ENCODE data around the gene SNPH.
A peak's percentile ranks its signal among the peaks of the same experiment; 100 is the strongest.
"Not testable (repeated sequence)": the region's sequence is repeated elsewhere in the genome, so short reads cannot be mapped to it uniquely, and the experiment has no call there.

The SNPH gene, protein sequence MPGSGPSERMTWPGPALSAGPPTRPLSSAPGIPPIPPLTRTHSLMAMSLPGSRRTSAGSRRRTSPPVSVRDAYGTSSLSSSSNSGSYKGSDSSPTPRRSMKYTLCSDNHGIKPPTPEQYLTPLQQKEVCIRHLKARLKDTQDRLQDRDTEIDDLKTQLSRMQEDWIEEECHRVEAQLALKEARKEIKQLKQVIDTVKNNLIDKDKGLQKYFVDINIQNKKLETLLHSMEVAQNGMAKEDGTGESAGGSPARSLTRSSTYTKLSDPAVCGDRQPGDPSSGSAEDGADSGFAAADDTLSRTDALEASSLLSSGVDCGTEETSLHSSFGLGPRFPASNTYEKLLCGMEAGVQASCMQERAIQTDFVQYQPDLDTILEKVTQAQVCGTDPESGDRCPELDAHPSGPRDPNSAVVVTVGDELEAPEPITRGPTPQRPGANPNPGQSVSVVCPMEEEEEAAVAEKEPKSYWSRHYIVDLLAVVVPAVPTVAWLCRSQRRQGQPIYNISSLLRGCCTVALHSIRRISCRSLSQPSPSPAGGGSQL

DNA sequence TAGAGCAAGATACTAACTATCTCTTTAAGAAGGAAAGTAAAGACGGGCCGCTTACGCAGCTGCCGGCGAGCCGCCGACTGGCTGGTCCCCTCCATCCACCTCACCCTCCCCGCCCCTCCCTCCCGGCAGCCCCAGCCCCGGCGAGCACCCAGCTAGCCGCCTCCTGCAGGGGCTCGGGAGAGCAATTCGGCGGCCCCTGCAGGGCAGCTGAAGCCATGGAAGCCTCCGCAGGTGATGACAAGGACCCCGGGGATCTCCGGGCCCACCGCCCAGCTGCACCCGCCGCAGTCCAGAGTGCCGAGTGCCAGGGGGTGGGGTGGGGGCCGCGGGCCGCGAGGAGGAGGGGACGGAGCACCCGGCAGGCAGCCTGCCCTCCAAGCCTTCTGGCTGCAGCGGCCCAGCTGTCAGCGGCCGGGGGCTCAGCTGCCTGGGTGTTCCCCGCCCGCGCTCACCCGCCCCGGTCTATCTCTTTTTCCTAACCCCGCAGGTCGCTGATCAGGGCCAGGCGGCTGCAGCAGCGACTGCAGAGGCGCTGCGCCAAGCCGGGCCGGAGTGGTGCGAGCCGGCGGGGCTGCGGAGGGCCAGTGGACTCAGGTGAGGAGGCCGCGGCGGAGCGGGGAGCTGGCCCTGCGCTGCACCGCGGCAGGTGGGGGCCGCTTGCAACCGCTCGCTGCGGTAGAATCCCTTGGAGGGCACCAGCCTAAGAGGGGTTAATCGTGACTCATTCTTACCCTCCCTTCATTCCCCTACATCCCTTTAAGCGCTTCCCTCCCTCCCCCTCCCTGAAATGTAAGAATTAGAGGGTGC, at the start of gene SNPH:
Gene SNPH (plus strand): TSS at position 128 of the 807 bp plus-strand sequence. CDS start 29,946 bp downstream, outside the sequence.
- DNase-seq: peak; percentile 22

DNA sequence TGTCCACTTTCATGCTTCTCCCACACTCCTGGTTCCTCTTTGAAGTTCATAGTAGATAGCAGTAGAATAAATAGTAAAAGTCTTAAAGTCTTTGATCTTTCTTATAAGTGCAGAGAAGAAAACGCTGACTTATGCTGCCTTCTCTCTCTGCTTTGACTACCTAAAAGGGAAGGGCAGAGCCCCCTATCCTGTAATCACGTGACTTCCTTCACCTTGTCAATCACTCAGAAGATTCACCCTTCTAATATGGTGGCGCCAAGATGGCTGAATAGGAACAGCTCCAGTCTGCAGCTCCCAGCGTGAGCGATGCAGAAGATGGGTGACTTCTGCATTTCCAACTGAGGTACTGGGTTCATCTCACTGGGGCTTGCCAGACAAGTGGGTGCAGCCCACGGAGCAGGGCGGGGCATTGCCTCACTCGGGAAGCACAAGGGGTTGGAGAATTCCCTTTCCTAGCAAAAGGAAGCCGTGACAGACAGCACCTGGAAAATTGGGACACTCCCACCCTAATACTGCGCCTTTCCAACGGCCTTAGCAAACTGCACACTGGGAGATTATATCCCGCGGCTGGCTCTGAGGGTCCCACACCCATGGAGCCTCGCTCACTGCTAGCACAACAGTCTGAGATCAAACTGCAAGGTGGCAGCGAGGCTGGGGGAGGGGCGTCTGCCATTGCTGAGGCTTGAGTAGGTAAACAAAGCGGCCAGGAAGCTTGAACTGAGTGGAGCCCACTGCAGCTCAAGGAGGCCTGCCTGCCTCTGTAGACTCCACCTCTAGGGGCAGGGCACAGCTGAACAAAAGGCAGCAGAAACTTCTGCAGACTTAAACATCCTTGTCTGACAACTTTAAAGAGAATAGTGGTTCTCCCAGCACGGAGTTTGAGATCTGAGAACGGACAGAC, 49.3 kb upstream of the SNPH start:
- DNase-seq: not testable (repeated sequence)

DNA sequence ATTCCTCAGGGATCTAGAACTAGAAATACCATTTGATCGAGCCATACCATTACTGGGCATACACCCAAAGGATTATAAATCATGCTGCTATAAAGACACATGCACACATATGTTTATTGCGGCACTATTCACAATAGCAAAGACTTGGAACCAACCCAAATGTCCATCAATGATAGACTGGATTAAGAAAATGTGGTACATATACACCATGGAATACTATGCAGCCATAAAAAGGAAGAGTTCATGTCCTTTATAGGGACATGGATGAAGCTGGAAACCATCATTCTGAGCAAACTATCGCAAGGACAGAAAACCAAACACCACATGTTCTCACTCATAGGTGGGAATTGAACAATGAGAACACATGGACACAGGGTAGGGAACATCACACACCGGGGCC, 43.3 kb upstream of the SNPH start:
- not testable (repeated sequence) for DNase-seq

DNA sequence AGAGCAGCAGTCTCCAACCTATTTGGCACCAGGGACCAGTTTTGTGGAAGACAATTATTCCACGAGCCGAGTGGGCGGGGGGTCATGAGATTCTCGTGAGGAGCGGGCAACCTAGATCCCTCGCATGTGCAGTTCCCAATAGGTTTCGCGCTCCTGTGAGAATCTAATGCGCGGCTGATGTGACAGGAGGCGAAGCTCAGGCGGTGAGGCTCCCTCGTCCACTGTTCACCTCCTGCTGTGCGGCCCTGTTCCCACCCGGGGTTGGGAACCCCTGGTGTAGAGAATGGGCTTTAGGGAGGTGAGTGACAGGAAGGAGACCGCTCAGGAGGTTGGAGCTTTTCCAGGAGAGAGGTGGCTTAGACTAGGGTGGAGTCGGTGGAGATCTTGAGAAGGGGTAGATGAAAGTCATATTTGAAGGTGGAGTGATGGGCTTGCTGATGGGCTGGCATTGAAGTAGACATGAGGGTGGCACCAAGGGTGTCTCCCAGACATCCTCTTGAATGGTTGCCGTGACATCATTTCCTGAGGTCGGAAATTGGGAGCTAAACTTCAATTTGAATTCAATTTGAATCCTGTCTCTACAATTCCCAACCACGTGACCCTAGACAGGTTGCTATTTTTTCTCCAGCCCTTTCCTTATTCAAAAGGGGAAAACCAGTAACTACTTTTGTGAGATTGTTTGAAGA, 41.7 kb upstream of the SNPH start:
- DNase-seq: no peak

DNA sequence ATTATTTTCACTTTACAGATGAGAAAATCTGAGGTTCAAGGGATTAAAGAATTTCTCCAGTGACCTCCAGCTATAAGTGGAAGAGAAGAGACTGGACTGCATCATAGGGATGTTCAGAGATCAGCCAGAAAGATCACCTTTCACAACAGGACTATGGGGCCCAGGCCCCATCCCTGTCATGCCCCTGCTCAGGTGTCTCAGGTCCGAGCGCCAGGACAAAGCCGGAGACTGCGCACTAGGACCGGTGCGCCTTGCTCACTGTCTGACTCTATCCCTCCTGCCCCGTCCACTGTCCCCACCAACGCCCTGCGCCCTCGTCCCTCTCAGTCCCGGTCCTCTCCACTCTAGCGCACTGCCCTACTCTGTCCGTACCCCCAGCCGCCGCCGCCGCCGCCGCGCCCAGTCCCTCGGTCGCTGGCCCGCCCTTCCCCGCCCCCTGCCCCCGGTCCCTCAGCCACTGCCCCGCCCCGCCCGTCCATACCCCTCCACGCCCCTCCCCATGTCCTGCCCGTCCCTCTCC, 40.8 kb upstream of the SNPH start:
- DNase-seq: peak; percentile 60

DNA sequence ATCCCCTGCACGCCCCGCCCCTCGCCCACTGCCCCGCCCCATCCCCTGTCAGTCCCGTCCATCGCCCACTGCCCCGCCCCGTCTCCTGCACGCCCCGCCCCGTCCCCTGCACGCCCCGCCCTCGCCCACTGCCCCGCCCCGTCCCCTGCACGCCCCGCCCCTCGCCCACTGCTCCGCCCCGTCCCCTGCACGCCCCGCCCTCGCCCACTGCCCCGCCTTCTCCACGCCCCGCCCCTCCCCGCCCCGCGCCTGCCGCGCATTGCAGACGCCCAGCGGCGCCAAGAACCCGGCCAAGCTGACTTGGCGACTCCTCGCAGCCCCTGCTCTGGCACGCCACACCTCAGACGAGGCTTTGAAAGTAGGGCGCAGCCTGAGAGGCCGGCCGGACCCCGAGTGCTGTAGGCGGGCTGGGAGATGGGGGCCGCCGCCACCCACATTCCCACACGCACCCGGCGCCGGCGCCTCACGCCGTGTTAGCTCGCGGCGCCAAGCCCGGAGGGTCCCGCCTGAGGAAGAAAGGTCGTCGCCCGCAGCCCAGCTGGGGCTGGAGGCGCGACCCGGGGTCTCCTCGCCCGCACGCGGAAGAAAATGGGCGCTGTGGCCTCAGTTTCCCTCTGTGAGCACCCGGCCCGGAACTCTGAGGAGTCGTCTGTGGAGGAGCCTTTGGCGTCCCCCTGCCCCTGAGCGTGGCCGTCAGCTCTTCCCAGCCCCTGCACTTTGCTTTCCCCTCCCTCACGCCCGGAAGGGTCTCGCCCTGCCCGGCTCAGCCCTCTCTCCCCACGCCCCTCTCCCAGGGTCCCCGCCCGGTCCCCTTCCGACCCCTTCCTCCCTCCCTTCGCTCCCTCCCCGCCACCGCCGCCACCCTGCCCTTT, 40.1 kb upstream of the SNPH start, which contains the start of gene RAD21L1:
Gene RAD21L1 (plus strand): TSS at position 262 of the 872 bp plus-strand sequence. CDS start 2,410 bp downstream, outside the sequence.
- peak; percentile 36 for DNase-seq

DNA sequence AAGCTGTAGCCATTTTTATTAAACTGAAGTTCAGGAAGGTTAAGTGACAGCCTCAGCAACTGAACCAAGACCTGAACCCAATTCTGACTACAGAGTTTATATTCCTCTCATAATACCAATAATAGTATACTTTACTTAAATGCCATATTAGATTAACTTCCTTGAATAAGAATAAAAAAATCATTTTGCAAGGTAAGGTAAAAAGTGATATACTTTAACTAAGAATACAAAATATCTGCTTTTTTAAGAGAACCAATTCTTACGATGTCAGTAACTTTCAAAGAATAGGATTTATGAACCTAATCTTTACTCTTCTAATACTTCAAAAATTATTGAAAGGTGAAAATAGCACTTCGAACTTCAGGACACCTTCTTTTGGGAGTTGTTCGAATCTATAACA, 36.6 kb upstream of the SNPH start:
- DNase-seq: no peak

DNA sequence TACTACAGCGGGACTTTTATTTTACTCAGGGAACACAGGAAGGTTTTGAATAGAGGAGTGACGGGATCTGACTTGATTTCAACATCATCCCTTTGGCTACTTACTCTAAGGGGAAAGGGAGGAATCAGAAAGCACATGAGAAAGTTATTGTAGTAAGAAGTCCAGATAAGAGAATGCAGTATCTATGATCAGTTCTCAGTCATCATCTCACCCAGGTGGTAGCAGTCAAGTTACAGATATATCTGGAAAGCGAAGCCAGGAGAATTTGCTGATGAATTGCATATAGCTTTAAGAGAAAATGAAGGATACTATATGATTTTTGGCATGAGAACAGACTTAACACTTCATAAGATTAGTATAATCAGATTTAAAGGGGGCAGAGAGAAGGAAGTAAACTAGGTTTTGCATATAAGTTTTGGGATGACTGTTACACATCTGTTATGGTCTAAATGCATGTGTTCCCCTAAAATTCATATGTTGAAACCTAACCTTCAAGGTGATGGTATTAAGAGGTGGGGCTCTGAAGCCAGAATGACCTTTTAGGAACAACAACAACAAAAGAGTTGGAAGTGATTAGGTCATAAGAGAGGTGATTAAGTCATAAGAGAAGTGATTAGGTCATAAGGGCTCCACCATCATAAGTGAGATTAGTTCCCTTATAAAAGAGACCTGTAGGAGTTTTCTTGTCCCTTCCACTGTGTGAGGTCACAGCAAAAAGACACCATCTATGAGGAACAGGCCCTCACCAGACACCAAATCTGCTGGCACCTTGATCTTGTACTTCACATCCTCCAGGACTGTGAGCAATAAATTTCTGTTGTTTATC, 33.6 kb upstream of the SNPH start:
- DNase-seq: no peak

DNA sequence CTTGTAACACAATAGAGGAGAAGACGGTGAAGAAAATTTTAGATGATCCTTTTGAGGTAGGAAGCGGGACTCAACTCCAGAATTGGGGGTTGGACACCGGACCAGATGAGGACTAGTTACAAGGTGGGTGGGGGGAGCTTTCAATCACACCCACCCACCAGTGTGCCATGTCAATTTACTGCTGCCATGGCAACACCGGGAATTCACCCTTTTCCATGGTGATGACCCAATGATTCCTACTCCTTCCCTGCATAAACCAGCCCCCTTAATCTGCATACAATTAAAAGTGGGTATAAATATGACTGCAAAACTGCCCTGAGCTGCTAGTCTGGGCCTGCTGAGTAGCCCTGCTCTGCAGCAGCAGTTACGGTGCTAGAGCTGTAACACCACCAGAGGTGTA, 25.5 kb upstream of the SNPH start:
- DNase-seq: no peak

DNA sequence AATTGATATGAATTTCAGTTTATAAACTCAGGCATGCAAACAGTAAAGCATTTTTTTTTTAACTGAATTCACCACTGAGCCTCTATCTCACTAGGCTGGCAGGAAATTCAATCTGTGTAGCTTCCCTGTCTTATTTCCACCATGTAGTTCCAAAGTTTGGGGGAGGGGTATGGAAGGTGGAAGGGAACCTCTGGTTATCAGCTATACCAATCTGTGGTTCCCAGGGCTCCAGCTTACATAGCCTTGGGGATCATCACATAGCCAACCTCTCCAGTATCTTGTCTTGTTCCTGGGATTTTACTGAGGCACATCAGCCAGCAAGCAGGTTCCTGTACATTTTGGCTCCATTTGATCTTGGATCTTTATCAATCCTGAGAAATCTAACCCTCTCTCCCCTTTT, 24.6 kb upstream of the SNPH start:
- DNase-seq: no peak

DNA sequence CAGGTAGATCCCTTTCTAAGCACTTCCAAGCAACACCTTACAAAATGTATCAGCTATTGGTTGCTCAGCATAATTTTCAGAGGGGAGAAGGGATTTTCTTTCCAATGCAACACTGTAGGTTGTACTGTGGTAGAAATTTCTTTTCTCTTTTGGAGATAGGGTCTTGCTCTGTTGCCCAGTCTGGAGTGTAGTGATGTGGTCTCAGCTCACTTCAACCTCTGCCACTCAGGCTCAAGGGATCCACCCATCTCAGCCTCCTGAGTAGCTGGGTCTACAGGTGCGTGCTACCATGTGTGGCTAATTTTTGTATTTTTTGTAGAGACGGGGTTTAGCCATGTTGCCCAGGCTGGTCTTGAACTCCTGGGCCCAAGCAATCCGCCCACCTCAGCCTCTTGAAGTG, 24.0 kb upstream of the SNPH start:
- no peak for DNase-seq

DNA sequence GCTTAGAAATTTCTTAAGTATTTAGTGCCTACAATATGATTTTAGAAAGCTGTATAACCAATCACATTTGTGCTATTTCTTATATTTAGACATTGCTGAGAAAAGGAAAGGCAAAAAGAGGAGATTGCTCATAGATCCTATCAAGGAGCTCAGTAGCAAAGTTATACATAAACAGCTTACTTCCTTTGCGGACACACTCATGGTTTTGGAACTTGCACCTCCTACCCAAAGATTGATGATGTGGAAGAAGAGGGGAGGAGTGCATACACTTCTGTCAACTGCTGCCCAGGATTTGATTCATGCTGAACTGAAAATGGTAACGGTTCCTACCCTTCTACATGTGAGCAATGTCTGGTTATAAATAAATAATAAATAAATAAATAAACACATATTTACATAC, 23.6 kb upstream of the SNPH start:
- DNase-seq: no peak

DNA sequence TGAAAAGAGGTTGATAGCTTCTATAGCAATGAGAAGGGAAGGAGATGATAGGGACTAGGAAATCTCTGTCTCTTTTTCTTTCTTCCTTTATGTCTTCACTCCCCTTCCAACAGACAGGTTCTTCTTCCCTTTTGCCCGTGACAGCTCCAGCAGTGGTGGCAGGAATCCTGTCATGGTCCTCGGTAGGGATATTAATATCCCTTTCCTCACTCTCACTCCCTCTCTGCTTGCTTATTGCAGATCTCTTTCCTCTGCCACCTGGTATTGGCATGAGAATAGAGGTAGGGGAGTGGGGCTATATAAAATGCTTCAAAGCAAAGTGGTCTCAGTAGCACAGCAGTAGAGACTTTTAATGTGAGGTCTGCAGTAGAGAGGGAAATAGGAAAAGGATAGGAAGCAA, 20.5 kb upstream of the SNPH start:
- no peak for DNase-seq

DNA sequence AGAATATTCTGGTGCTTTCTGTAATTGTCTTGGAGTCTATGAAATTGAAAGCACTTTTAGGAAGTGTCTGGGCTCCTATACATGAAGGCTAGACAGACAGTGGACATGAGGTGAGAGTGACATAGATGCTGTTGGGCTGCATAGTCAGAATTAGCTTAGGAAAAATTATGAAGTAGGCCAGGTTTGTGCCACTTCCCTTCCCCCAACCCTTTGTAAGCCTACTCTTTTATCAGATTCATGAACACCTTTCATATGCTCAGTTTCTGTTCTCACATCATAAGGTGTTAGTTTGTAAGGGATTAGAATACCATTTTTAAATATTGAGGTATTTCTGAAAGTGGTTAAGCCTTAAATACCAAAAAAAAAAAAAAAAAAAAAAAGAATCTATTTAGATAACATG, 18.4 kb upstream of the SNPH start:
- no peak for DNase-seq

DNA sequence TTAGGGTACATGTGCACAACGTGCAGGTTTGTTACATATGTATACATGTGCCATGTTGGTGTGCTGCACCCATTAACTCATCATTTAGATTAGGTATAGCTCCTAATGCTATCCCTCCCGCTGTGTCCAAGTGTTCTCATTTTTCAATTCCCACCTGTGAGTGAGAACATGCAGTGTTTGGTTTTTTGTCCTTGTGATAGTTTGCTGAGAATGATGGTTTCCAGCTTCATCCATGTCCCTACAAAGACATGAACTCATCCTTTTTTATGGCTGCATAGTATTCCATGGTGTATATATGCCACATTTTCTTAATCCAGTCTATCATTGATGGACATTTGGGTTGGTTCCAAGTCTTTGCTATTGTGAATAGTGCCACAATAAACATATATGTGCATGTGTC, 15.8 kb upstream of the SNPH start:
- DNase-seq: not testable (repeated sequence)

DNA sequence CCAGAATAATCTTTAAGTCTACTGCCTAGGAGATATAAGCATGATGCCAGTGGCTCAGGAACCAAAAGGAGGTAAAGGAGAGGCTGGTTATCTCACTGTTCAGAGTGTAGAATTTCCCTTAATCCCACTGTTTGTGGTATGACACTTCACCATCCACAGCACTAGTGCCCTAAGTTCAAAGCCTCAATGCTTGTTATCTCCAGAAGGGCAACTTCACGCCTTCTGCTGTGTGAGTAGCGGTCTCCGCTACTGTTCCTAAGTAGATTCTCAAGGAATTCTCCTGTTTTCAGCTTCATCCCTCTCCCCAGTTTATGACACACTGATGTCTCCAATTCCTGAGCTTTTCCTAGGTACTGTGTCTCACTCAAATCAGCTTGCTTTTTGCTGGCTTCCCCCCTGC, 13.7 kb upstream of the SNPH start:
- no peak for DNase-seq

DNA sequence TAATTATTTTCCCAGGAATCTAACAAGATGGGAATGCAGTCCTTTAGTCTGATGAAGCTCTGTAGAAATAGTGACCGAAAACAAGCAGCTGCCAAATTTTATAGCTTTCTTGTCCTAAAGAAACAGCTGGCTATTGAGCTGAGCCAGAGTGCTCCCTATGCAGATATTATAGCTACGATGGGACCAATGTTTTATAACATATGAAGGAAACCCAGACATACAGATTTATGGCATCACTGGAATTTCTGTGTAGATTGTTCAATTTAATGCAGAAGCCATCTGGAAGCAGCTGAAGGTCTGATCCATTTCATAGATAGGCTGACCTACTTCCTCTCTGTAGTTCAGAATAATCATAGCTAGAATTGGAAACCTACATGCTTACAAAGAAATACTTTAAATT, 11.8 kb upstream of the SNPH start:
- DNase-seq: no peak

DNA sequence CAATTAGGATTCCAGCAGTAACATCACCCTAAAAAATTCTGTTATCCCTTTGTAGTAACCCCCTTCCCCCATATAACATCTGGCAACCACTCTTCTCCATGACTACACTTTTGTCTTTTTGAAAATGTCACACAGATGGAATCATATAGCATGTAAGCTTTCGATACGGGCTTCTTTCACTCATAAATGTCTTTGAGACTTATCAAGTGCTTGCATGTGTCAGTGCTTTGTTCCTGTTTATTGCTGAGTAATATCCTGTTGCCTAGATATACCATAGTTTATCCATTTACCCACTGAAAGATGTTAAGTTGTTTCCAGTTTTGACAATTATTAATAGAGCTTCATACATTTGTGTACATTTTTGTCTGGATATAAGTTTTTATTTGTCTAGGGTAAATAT, 10.4 kb upstream of the SNPH start:
- no peak for DNase-seq

DNA sequence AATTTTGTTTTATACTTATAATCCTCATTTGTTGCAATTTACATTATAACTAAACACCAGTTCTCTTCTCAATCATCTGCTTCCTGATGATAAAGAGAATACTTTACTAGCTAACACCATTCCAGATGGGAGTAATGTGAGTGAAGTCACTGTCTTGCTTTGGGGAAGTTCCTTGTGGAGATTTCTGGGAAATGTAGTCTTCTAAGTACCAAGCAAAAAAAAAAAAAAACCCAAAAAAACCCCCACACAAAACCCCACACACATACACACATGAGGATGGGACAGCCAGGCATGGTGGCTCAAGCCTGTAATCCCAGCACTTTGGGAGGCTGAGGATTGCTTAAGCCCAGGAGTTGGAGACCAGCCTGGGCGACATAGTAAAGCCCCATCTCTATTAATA, 2.2 kb upstream of the SNPH start:
- DNase-seq: no peak

DNA sequence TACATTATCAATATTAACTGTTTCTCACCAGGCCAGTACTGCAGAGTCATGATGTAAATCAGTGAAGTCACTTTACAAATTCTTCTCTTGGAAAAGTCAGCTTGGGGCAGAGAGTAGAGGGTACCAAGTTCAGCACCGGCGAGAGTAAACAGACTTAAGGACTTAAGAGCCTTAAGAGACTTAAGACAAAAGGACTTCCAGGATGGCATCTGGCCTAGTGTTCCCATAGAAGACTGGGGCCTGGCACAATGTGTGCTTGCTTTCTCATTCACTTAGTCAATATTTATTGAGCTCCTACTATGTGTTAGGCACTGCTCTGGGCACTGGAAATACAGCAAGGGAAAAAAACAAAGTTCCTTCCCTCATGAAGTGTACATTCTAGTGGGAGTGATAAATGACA, 1.4 kb upstream of the SNPH start:
- DNase-seq: no peak
